MCF 10A (cell line): ENCODE measurements around the gene PLCL1. TPM values are rescaled to one million over a fixed set of nuclear protein-coding genes. Genes with fewer than 3 reads are reported as not detected.

Experiments
- BruUV-seq: library from RNA; stranded (reverse); fragments of 400-500 nt; replicated peaks from 2 replicates; lab custom pipeline; 2021; lab: Mats Ljungman, UMichigan
- CTCF ChIA-PET: fragments of 300-600 bp; sonication (Branson Sonifier 250); formaldehyde crosslinking; extraction: SDS; loops from one replicate; lab custom pipeline; 2021; ENCODE audit warnings: antibody characterized with exemption, inconsistent platforms; lab: Yijun Ruan, JAX
- POLR2A ChIA-PET: fragments of 300-600, 350-650 bp; sonication (Branson Sonifier 250); formaldehyde crosslinking; extraction: SDS; loops from one replicate; lab custom pipeline; 2020; ENCODE audit warnings: antibody characterized with exemption, inconsistent platforms; lab: Yijun Ruan, JAX
- DNase-seq: peaks from one replicate; pipeline ENCODE4 v3.0.0-alpha.2; 2018; ENCODE audit not compliant: unreplicated experiment
- H3K27ac Mint-ChIP-seq: one replicate; pipeline ENCODE4 v1.8.0; 2022; ENCODE audit warnings: mild to moderate bottlenecking, low read depth, mixed read lengths; ENCODE audit not compliant: unreplicated experiment
- H3K27me3 Mint-ChIP-seq: one replicate; pipeline ENCODE4 v1.8.0; 2022; ENCODE audit warnings: mixed read lengths; ENCODE audit not compliant: insufficient read depth, unreplicated experiment
- H3K36me3 Mint-ChIP-seq: one replicate; pipeline ENCODE4 v1.8.0; 2022; ENCODE audit warnings: mild to moderate bottlenecking, moderate library complexity, mixed read lengths; ENCODE audit not compliant: insufficient read depth, unreplicated experiment
- H3K4me1 Mint-ChIP-seq: one replicate; pipeline ENCODE4 v1.8.0; 2022; ENCODE audit warnings: mixed read lengths; ENCODE audit not compliant: insufficient read depth, unreplicated experiment
- H3K4me3 Mint-ChIP-seq: one replicate; pipeline ENCODE4 v1.8.0; 2022; ENCODE audit warnings: mild to moderate bottlenecking, moderate library complexity, mixed read lengths; ENCODE audit not compliant: unreplicated experiment
- H3K9me3 Mint-ChIP-seq: one replicate; pipeline ENCODE4 v1.8.0; 2022; ENCODE audit warnings: mixed read lengths; ENCODE audit not compliant: unreplicated experiment
- intact Hi-C: fragments of 100-400 bp; cut with micrococcal nuclease; formaldehyde crosslinking; loops from 2 replicates; pipeline ENCODE4 v1.14.1; 2022
- total RNA-seq: library from RNA; stranded (reverse); gene quantifications from 2 replicates; pipeline ENCODE4 v1.2.3, GENCODE V29; 2022
- TF ChIP-seq, protein P1 (sequence below): fragments of 200-600 bp; IDR thresholded peaks from one replicate; pipeline ENCODE4 v1.8.0; 2022; ENCODE audit warnings: antibody characterized with exemption, mild to moderate bottlenecking; ENCODE audit not compliant: unreplicated experiment

The PLCL1 gene
- total RNA-seq, 1 experiment from 2014 or later, result 0.12 TPM

GRCh38 chr2:197941715-197942114 is 137.3 kb downstream of the PLCL1 start:
- POLR2A ChIA-PET, result no interaction called here

GRCh38 chr2:197943731-197944130 is 139.3 kb downstream of the PLCL1 start:
- POLR2A ChIA-PET, result interaction anchor here (0.7 to 1.0 kb wide), 2 partner anchors 19 to 33 kb away, joined by 3 read pairs; no protein-coding TSS in a partner anchor
- no peaks in the 10 kb centered on the region for H3K36me3 Mint-ChIP-seq
- no peak overlapping the region for H3K27ac Mint-ChIP-seq
- TF ChIP-seq, protein P1, sequence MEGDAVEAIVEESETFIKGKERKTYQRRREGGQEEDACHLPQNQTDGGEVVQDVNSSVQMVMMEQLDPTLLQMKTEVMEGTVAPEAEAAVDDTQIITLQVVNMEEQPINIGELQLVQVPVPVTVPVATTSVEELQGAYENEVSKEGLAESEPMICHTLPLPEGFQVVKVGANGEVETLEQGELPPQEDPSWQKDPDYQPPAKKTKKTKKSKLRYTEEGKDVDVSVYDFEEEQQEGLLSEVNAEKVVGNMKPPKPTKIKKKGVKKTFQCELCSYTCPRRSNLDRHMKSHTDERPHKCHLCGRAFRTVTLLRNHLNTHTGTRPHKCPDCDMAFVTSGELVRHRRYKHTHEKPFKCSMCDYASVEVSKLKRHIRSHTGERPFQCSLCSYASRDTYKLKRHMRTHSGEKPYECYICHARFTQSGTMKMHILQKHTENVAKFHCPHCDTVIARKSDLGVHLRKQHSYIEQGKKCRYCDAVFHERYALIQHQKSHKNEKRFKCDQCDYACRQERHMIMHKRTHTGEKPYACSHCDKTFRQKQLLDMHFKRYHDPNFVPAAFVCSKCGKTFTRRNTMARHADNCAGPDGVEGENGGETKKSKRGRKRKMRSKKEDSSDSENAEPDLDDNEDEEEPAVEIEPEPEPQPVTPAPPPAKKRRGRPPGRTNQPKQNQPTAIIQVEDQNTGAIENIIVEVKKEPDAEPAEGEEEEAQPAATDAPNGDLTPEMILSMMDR, result no peak
- peaks cover 22% of the 10 kb centered on the region for H3K27me3 Mint-ChIP-seq
- no peaks in the 10 kb centered on the region for H3K9me3 Mint-ChIP-seq
- BruUV-seq, result no TSS peak
- no peak for DNase-seq
- peaks cover 6% of the 10 kb centered on the region for H3K4me1 Mint-ChIP-seq
- no peak overlapping the region for H3K4me3 Mint-ChIP-seq
- CTCF ChIA-PET, result no interaction called here
- intact Hi-C loops, result no loop called here

More at GRCh38 chr2:197941715-197942114, 137.3 kb downstream of the PLCL1 start:
- no peaks in the 10 kb centered on the region for H3K36me3 Mint-ChIP-seq
- H3K4me3 Mint-ChIP-seq, result no peak overlapping the region
- TF ChIP-seq, protein P1, result no peak
- intact Hi-C loops, result no loop called here
- CTCF ChIA-PET, result no interaction called here
- H3K27ac Mint-ChIP-seq, result no peak overlapping the region
- peaks cover 1% of the 10 kb centered on the region for H3K4me1 Mint-ChIP-seq
- no peak for DNase-seq
- peaks cover 11% of the 10 kb centered on the region for H3K27me3 Mint-ChIP-seq
- H3K9me3 Mint-ChIP-seq, result no peaks in the 10 kb centered on the region
- BruUV-seq, result no TSS peak

DNA sequence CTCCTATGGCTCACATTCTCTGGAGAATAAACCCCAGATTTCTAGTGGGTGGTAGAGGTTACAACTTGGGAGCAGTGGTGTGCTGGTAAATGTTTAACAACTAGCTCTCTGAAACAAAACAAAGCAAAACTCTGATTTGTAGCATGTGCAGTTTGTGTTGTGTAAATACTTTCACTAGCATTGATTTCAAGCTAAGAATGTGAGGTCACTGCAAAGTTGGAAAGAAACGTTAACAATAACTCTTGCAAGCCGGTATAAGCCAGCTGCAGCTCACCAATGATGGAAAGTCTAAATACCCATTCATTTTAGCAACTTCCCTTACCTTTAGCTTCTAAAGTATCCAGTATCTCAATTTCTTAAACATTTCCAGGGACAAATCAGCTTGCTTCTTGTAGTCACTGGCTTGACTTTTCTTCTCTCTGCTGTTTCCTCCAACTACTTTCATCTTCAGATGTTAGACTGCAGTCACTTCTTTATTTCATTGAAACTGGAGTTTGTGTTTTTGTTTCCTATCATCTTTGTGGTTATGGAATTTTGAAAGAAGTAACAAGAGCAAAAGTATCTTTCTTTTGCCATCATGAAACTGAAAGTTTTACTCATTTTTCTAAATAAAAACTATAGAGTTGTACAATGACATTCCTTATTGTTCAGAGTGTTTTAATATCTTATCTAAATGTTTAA is 140.2 kb downstream of the PLCL1 start:
- intact Hi-C loops, result no loop called here
- CTCF ChIA-PET, result interaction anchor here (0.7 kb wide), 1 partner anchor 834 kb away, joined by 4 read pairs; no protein-coding TSS in a partner anchor
- H3K4me1 Mint-ChIP-seq, result peaks cover 10% of the 10 kb centered on the region
- no peak overlapping the region for H3K27ac Mint-ChIP-seq
- TF ChIP-seq, protein P1, result no peak
- BruUV-seq, result no TSS peak
- H3K36me3 Mint-ChIP-seq, result no peaks in the 10 kb centered on the region
- H3K4me3 Mint-ChIP-seq, result no peak overlapping the region
- H3K27me3 Mint-ChIP-seq, result peaks cover 22% of the 10 kb centered on the region
- POLR2A ChIA-PET, result interaction anchor here (0.9 to 1.3 kb wide), 3 partner anchors 16 to 37 kb away, joined by 3 to 4 read pairs (median 4); no protein-coding TSS in a partner anchor
- no peak for DNase-seq
- H3K9me3 Mint-ChIP-seq, result no peaks in the 10 kb centered on the region

GRCh38 chr2:197946562-197946961 is 142.2 kb downstream of the PLCL1 start:
- DNase-seq, result peak; percentile 74
- H3K4me1 Mint-ChIP-seq, result peaks cover 28% of the 10 kb centered on the region
- TF ChIP-seq, protein P1, result no peak
- POLR2A ChIA-PET, result interaction anchor here (0.7 to 1.3 kb wide), 4 partner anchors 11 to 36 kb away, joined by 3 to 5 read pairs (median 4); no protein-coding TSS in a partner anchor
- intact Hi-C loops, result no loop called here
- no peaks in the 10 kb centered on the region for H3K36me3 Mint-ChIP-seq
- H3K27ac Mint-ChIP-seq, result no peak overlapping the region
- no peak overlapping the region for H3K4me3 Mint-ChIP-seq
- CTCF ChIA-PET, result no interaction called here
- peaks cover 22% of the 10 kb centered on the region for H3K27me3 Mint-ChIP-seq
- no peaks in the 10 kb centered on the region for H3K9me3 Mint-ChIP-seq
- BruUV-seq, result no TSS peak
